Measurements from ENCODE around the gene IQCK.

IQCK gene

DNA sequence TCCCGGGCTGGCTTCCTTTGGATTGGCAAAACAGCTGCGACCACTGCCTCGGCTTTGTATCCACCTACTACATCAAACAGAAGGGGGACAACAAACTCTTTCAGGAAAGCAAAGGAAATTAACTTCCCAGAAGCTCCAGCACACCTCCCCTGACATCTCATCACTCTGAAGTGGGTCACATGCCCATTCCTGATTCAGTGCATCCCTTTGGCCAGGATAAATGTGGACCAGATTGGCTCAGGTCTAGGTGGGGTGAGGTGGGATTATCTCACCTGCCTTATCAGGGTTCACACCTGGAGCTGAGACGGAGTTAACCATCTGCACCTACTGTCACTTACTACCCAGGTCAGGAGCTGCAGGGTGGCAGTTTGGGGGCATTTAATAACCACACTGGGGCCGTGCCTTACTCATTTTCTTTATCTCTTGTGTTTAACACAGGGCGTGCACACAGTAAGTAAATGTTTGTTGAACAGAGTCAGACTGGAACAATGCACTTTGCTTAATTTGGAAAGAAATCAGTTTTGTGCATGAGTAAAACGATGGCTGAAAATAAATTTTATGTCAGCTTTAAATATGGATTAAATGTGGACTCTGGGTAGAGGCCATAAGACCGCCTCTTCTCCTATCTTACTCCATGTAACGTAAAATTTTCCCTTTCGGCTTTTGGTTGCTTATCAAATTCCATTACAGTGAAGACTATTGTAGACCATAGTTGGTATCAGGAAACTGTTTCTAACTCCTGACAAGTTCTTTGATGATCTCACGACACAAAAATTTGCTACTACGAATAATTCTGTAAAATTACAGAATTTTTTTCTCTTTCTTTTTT, 36.0 kb downstream of the IQCK start:
- peak; percentile 17 for DNase-seq
- no peaks in the 10 kb centered on the region for H3K36me3 ChIP-seq (ENCODE audit: control insufficient read depth in 1 of 2, insufficient read depth in 2 of 2, low read depth in 1 of 2, low read length in 2 of 2)
- H3K9me3 ChIP-seq (ENCODE audit: control insufficient read depth, low read length): no peaks in the 10 kb centered on the region
- H2BK15ac ChIP-seq (ENCODE audit: low read depth, poor library complexity, severe bottlenecking): no peak overlapping the region
- H3K18ac ChIP-seq (ENCODE audit: low read depth in 1 of 2, low read length in 2 of 2): no peak overlapping the region
- no peak overlapping the region for H4K91ac ChIP-seq (ENCODE audit: low read length)
- H3K4me3 ChIP-seq (ENCODE audit: insufficient read depth in 1 of 2, low read depth in 1 of 2, low read length in 2 of 2): no peak overlapping the region
- no peak overlapping the region for H3K14ac ChIP-seq (ENCODE audit: low read length in 2 of 2)
- H2BK120ac ChIP-seq (ENCODE audit: low read depth, low read length): no peak overlapping the region
- H2BK5ac ChIP-seq (ENCODE audit: low read depth, low read length, poor library complexity, severe bottlenecking): no peak overlapping the region
- WGBS: 87% methylated on average over 10 of the region's 12 CpGs
- H3K9ac ChIP-seq (ENCODE audit: low read length): peak overlapping the region; percentile 57
- peaks cover 21% of the 10 kb centered on the region for H3K4me1 ChIP-seq (ENCODE audit: control insufficient read depth, insufficient read depth, low read depth, low read length)
- peak overlapping the region in 1 of 2 experiments; percentile 32 for H3K23ac ChIP-seq (ENCODE audit: low read length in 2 of 2)
- H3K4ac ChIP-seq (ENCODE audit: low read depth in 1 of 2, low read length in 2 of 2): no peak overlapping the region
- H4K8ac ChIP-seq (ENCODE audit: low read length): no peak overlapping the region
- H2AFZ ChIP-seq (ENCODE audit: low read depth, low read length): no peak overlapping the region
- no peak overlapping the region for H2BK12ac ChIP-seq (ENCODE audit: low read length in 2 of 2)
- H3K27me3 ChIP-seq (ENCODE audit: control insufficient read depth in 1 of 2, insufficient read depth in 1 of 2, low read length in 2 of 2): no peaks in the 10 kb centered on the region
- H3K27ac ChIP-seq (ENCODE audit: low read length, poor library complexity, severe bottlenecking): peak overlapping the region; percentile 79
- H3K79me1 ChIP-seq (replicated peaks; ENCODE audit: low read length, poor library complexity, severe bottlenecking): peaks cover 3% of the 10 kb centered on the region
- H3K4me2 ChIP-seq (ENCODE audit: low read length, poor library complexity, severe bottlenecking): no peak overlapping the region
- H2AK5ac ChIP-seq (ENCODE audit: low read length, severe bottlenecking): peak overlapping the region; percentile 97

DNA sequence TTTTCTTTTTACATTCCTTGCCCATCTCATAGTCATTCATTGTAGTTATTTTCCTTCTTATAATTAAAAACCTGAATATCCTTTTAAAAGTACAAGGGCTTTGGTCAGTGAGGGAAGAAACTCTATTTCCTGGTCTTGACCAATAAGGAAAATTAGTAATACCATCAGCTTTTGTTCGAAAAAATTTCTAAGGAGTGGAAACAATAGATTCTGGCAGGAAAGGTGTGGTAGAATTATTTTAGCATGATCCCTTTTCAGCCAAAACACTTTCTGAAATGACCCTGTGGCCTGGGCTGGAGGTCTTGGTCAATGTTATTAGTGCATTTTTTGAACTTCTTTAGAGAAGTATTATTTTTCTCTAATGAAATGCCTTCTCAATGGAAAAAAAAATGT, 36.6 kb downstream of the IQCK start:
- no peak overlapping the region for H3K4me3 ChIP-seq (ENCODE audit: insufficient read depth in 1 of 2, low read depth in 1 of 2, low read length in 2 of 2)
- no peak overlapping the region for H2BK120ac ChIP-seq (ENCODE audit: low read depth, low read length)
- WGBS: 93% methylated on average over 1 of the region's 1 CpG
- no peaks in the 10 kb centered on the region for H3K36me3 ChIP-seq (ENCODE audit: control insufficient read depth in 1 of 2, insufficient read depth in 2 of 2, low read depth in 1 of 2, low read length in 2 of 2)
- H2BK12ac ChIP-seq (ENCODE audit: low read length in 2 of 2): no peak overlapping the region
- no peak overlapping the region for H3K18ac ChIP-seq (ENCODE audit: low read depth in 1 of 2, low read length in 2 of 2)
- DNase-seq: no peak
- H3K27me3 ChIP-seq (ENCODE audit: control insufficient read depth in 1 of 2, insufficient read depth in 1 of 2, low read length in 2 of 2): no peaks in the 10 kb centered on the region
- no peak overlapping the region for H2AK5ac ChIP-seq (ENCODE audit: low read length, severe bottlenecking)
- H3K4ac ChIP-seq (ENCODE audit: low read depth in 1 of 2, low read length in 2 of 2): no peak overlapping the region
- H3K9ac ChIP-seq (ENCODE audit: low read length): peak overlapping the region; percentile 57
- H2AFZ ChIP-seq (ENCODE audit: low read depth, low read length): no peak overlapping the region
- H3K9me3 ChIP-seq (ENCODE audit: control insufficient read depth, low read length): no peaks in the 10 kb centered on the region
- H3K79me1 ChIP-seq (replicated peaks; ENCODE audit: low read length, poor library complexity, severe bottlenecking): peaks cover 3% of the 10 kb centered on the region
- H3K23ac ChIP-seq (ENCODE audit: low read length in 2 of 2): no peak overlapping the region
- no peak overlapping the region for H2BK5ac ChIP-seq (ENCODE audit: low read depth, low read length, poor library complexity, severe bottlenecking)
- H3K27ac ChIP-seq (ENCODE audit: low read length, poor library complexity, severe bottlenecking): peak overlapping the region; percentile 59
- no peak overlapping the region for H4K91ac ChIP-seq (ENCODE audit: low read length)
- peaks cover 18% of the 10 kb centered on the region for H3K4me1 ChIP-seq (ENCODE audit: control insufficient read depth, insufficient read depth, low read depth, low read length)
- H3K4me2 ChIP-seq (ENCODE audit: low read length, poor library complexity, severe bottlenecking): no peak overlapping the region
- no peak overlapping the region for H2BK15ac ChIP-seq (ENCODE audit: low read depth, poor library complexity, severe bottlenecking)
- H3K14ac ChIP-seq (ENCODE audit: low read length in 2 of 2): no peak overlapping the region
- H4K8ac ChIP-seq (ENCODE audit: low read length): no peak overlapping the region

- Histone ChIP-seq H3K27ac (ENCODE audit: low read length, poor library complexity, severe bottlenecking) (no peak overlapping the region), H3K27me3 (ENCODE audit: control insufficient read depth in 1 of 2, insufficient read depth in 1 of 2, low read length in 2 of 2) (no peaks in the 10 kb centered on the region), H3K79me1 (replicated peaks; ENCODE audit: low read length, poor library complexity, severe bottlenecking) (peaks cover 3% of the 10 kb centered on the region), H2AFZ (ENCODE audit: low read depth, low read length) (no peak overlapping the region), H2BK12ac (ENCODE audit: low read length in 2 of 2) (no peak overlapping the region), H3K18ac (ENCODE audit: low read depth in 1 of 2, low read length in 2 of 2) (no peak overlapping the region), H3K9me3 (ENCODE audit: control insufficient read depth, low read length) (no peaks in the 10 kb centered on the region), H4K8ac (ENCODE audit: low read length) (no peak overlapping the region), H2AK5ac (ENCODE audit: low read length, severe bottlenecking) (peak overlapping the region; percentile 83), H3K36me3 (ENCODE audit: control insufficient read depth in 1 of 2, insufficient read depth in 2 of 2, low read depth in 1 of 2, low read length in 2 of 2) (no peaks in the 10 kb centered on the region), H3K9ac (ENCODE audit: low read length) (no peak overlapping the region), H2BK15ac (ENCODE audit: low read depth, poor library complexity, severe bottlenecking) (no peak overlapping the region), H3K4ac (ENCODE audit: low read depth in 1 of 2, low read length in 2 of 2) (no peak overlapping the region), H2BK120ac (ENCODE audit: low read depth, low read length) (no peak overlapping the region), H3K4me2 (ENCODE audit: low read length, poor library complexity, severe bottlenecking) (no peak overlapping the region), H4K91ac (ENCODE audit: low read length) (no peak overlapping the region), H2BK5ac (ENCODE audit: low read depth, low read length, poor library complexity, severe bottlenecking) (no peak overlapping the region), H3K14ac (ENCODE audit: low read length in 2 of 2) (no peak overlapping the region), H3K4me3 (ENCODE audit: insufficient read depth in 1 of 2, low read depth in 1 of 2, low read length in 2 of 2) (no peak overlapping the region), H3K4me1 (ENCODE audit: control insufficient read depth, insufficient read depth, low read depth, low read length) (peaks cover 17% of the 10 kb centered on the region), H3K23ac (ENCODE audit: low read length in 2 of 2) (no peak overlapping the region)
- no peak for DNase-seq
- 99% methylated on average over 3 of the region's 3 CpGs for WGBS
Measured at GRCh38 chr16:19755268-19755667, 37.2 kb downstream of the IQCK start.

GRCh38 chr16:19757026-19757425, 39.0 kb downstream of the IQCK start:
- Histone ChIP-seq H3K4me3 (ENCODE audit: insufficient read depth in 1 of 2, low read depth in 1 of 2, low read length in 2 of 2) (no peak overlapping the region), H2AK5ac (ENCODE audit: low read length, severe bottlenecking) (no peak overlapping the region), H3K4me2 (ENCODE audit: low read length, poor library complexity, severe bottlenecking) (no peak overlapping the region), H3K4me1 (ENCODE audit: control insufficient read depth, insufficient read depth, low read depth, low read length) (peaks cover 12% of the 10 kb centered on the region), H2BK15ac (ENCODE audit: low read depth, poor library complexity, severe bottlenecking) (no peak overlapping the region), H2BK5ac (ENCODE audit: low read depth, low read length, poor library complexity, severe bottlenecking) (no peak overlapping the region), H2BK12ac (ENCODE audit: low read length in 2 of 2) (no peak overlapping the region), H3K18ac (ENCODE audit: low read depth in 1 of 2, low read length in 2 of 2) (no peak overlapping the region), H4K8ac (ENCODE audit: low read length) (no peak overlapping the region), H2BK120ac (ENCODE audit: low read depth, low read length) (no peak overlapping the region), H3K4ac (ENCODE audit: low read depth in 1 of 2, low read length in 2 of 2) (no peak overlapping the region), H3K36me3 (ENCODE audit: control insufficient read depth in 1 of 2, insufficient read depth in 2 of 2, low read depth in 1 of 2, low read length in 2 of 2) (no peaks in the 10 kb centered on the region), H3K23ac (ENCODE audit: low read length in 2 of 2) (no peak overlapping the region), H3K9ac (ENCODE audit: low read length) (no peak overlapping the region), H3K27ac (ENCODE audit: low read length, poor library complexity, severe bottlenecking) (no peak overlapping the region), H2AFZ (ENCODE audit: low read depth, low read length) (no peak overlapping the region), H3K27me3 (ENCODE audit: control insufficient read depth in 1 of 2, insufficient read depth in 1 of 2, low read length in 2 of 2) (no peaks in the 10 kb centered on the region), H3K79me1 (replicated peaks; ENCODE audit: low read length, poor library complexity, severe bottlenecking) (no peaks in the 10 kb centered on the region), H4K91ac (ENCODE audit: low read length) (no peak overlapping the region), H3K14ac (ENCODE audit: low read length in 2 of 2) (no peak overlapping the region), H3K9me3 (ENCODE audit: control insufficient read depth, low read length) (no peaks in the 10 kb centered on the region)
- WGBS: 100% methylated on average over 4 of the region's 5 CpGs
- DNase-seq: no peak

Data from mesenchymal stem cell (in vitro differentiated cells and primary cell).